NCI-H2107 (cell line): ENCODE data around the gene UBA5.
"Not testable (repeated sequence)": the region's sequence is repeated elsewhere in the genome, so short reads cannot be mapped to it uniquely, and the experiment has no call there.

ENCODE experiments used
- DNase-seq: peaks from one replicate; lab custom pipeline; 2025; lab: John Stamatoyannopoulos, UW

The UBA5 gene

GRCh38 chr3:132660052-132660810, at the start of gene UBA5:
UBA5 (plus strand) TSS chr3:132660329; CDS start chr3:132660538, 209 bp downstream.
- peak; percentile 50 for DNase-seq

- DNase-seq, result not testable (repeated sequence)
Measured at GRCh38 chr3:132615301-132615700, 44.8 kb upstream of the UBA5 start.

- no peak for DNase-seq
Measured at GRCh38 chr3:132615881-132616280, 44.2 kb upstream of the UBA5 start.

GRCh38 chr3:132616780-132617179, 43.3 kb upstream of the UBA5 start:
- no peak for DNase-seq

- DNase-seq, result no peak
Measured at GRCh38 chr3:132622148-132622547, 38.0 kb upstream of the UBA5 start.

GRCh38 chr3:132622761-132623160, 37.4 kb upstream of the UBA5 start:
- DNase-seq, result no peak

- DNase-seq, result no peak
Measured at GRCh38 chr3:132623646-132624045, 36.5 kb upstream of the UBA5 start.

GRCh38 chr3:132624790-132625189, 35.3 kb upstream of the UBA5 start:
- no peak for DNase-seq

GRCh38 chr3:132625613-132626012, 34.5 kb upstream of the UBA5 start:
- no peak for DNase-seq

GRCh38 chr3:132626955-132627354, 33.2 kb upstream of the UBA5 start:
- DNase-seq, result no peak

GRCh38 chr3:132628157-132628556, 32.0 kb upstream of the UBA5 start:
- DNase-seq, result no peak

- no peak for DNase-seq
Measured at GRCh38 chr3:132629928-132630327, 30.2 kb upstream of the UBA5 start.

GRCh38 chr3:132630612-132631011, 29.5 kb upstream of the UBA5 start:
- no peak for DNase-seq

GRCh38 chr3:132635052-132635451, 25.1 kb upstream of the UBA5 start:
- no peak for DNase-seq

- DNase-seq, result no peak
Measured at GRCh38 chr3:132637590-132637989, 22.5 kb upstream of the UBA5 start.

- no peak for DNase-seq
Measured at GRCh38 chr3:132638706-132639105, 21.4 kb upstream of the UBA5 start.

- DNase-seq, result not testable (repeated sequence)
Measured at GRCh38 chr3:132641427-132641826, 18.7 kb upstream of the UBA5 start.

GRCh38 chr3:132641837-132642538, 18.1 kb upstream of the UBA5 start:
- DNase-seq, result no peak

GRCh38 chr3:132642539-132642847, 17.6 kb upstream of the UBA5 start:
- no peak for DNase-seq

- no peak for DNase-seq
Measured at GRCh38 chr3:132643366-132643765, 16.8 kb upstream of the UBA5 start.

- DNase-seq, result no peak
Measured at GRCh38 chr3:132645058-132645457, 15.1 kb upstream of the UBA5 start.

GRCh38 chr3:132650153-132650552, 10.0 kb upstream of the UBA5 start:
- no peak for DNase-seq

- no peak for DNase-seq
Measured at GRCh38 chr3:132652640-132653270, 7.4 kb upstream of the UBA5 start.
